ENCODE measurements around the gene ATP6V0E2. TPM values are rescaled to one million over a fixed set of nuclear protein-coding genes. Genes with fewer than 3 reads are reported as not detected.

Gene ATP6V0E2
- total RNA-seq, 2 experiments from 2014 or later = 31.8 to 32.4 TPM

DNA sequence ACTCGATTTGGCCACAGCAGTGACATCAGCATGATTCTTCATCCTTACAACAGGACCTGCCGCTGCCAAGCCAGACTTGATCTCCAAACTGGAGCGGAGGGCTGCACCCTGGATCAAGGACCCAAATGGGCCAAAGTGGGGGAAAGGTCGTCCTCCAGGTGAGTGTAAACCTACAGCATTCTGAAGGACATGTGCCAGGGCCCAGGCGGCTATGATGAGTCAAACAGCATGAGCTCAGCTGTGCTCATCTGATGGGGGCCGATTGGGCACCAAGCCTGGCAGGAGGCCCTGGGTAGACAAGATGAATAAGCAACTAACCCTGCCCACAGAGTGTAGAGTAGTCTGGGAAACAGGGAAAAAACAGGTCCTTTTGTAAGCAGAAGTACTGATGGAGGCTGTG is 14.4 kb upstream of the ATP6V0E2 start:
- Mint-ChIP-seq H3K9me3 (no peaks in the 10 kb centered on the region), H3K27ac (no peak overlapping the region), H3K4me3 (no peak overlapping the region), H3K36me3 (ENCODE audit: low read depth) (peaks cover 18% of the 10 kb centered on the region), H3K4me1 (ENCODE audit: low read depth) (peaks cover 58% of the 10 kb centered on the region), H3K27me3 (ENCODE audit: low read depth) (no peaks in the 10 kb centered on the region)
- DNase-seq = no peak
- CTCF ChIA-PET = no interaction called here
- intact Hi-C loops (cut with micrococcal nuclease) = no loop called here

DNA sequence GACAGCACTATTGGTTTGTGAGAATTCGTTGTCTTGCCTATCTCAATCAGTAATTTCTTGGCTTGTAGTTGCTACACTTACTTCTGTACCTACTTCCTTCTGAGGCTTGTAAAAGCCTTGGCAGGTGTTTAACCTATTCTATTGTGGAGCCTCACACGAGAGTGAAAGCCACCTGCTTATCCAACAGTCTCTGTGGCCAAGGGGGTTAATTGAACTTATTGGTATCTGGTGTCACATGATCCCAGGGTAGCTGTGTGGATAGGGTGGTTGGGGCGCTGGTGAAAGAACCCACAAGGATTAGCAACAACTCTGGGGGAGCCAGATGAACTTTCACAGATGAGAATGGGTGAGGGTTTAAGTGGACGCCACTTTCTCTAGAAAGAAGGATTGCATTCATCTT is 13.9 kb upstream of the ATP6V0E2 start:
- DNase-seq = no peak
- Mint-ChIP-seq H3K27ac (no peak overlapping the region), H3K9me3 (no peaks in the 10 kb centered on the region), H3K36me3 (ENCODE audit: low read depth) (peaks cover 19% of the 10 kb centered on the region), H3K27me3 (ENCODE audit: low read depth) (no peaks in the 10 kb centered on the region), H3K4me1 (ENCODE audit: low read depth) (peaks cover 57% of the 10 kb centered on the region), H3K4me3 (no peak overlapping the region)
- intact Hi-C loops (cut with micrococcal nuclease) = no loop called here
- CTCF ChIA-PET = no interaction called here

DNA sequence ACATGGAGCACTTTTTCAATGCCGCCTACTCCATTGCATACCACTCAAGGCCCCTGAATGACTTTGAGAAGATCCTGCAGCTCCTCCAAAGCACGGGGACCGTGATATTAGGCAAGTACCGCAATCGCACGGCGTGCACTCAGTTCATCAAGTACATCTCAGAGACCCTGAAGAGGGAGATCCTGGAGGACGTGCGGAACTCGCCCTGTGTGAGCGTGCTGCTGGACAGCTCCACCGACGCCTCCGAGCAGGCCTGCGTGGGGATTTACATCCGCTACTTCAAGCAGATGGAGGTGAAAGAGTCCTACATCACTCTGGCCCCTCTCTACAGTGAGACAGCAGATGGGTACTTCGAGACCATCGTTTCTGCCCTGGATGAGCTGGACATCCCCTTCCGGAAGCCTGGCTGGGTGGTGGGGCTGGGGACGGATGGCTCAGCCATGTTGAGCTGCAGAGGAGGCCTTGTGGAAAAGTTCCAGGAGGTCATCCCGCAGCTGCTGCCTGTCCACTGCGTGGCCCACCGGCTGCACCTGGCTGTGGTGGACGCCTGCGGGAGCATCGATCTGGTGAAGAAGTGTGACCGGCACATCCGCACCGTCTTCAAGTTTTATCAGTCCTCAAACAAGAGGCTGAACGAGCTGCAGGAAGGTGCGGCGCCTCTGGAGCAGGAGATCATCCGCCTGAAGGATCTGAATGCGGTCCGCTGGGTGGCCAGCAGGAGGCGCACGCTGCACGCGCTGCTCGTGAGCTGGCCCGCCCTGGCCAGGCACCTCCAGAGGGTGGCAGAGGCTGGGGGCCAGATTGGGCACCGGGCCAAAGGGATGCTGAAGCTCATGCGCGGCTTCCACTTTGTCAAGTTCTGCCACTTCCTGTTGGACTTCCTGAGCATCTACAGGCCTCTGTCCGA is 12.7 kb upstream of the ATP6V0E2 start:
- Mint-ChIP-seq H3K27ac (no peak overlapping the region), H3K4me3 (no peak overlapping the region), H3K27me3 (ENCODE audit: low read depth) (no peaks in the 10 kb centered on the region), H3K36me3 (ENCODE audit: low read depth) (peaks cover 22% of the 10 kb centered on the region), H3K4me1 (ENCODE audit: low read depth) (peaks cover 57% of the 10 kb centered on the region), H3K9me3 (no peaks in the 10 kb centered on the region)
- DNase-seq = no peak
- CTCF ChIA-PET = interaction anchor here (1.1 to 2.1 kb wide), 5 partner anchors 9 to 22 kb away, joined by 3 to 12 read pairs (median 5); no protein-coding TSS in a partner anchor
- intact Hi-C loops (cut with micrococcal nuclease) = no loop called here

DNA sequence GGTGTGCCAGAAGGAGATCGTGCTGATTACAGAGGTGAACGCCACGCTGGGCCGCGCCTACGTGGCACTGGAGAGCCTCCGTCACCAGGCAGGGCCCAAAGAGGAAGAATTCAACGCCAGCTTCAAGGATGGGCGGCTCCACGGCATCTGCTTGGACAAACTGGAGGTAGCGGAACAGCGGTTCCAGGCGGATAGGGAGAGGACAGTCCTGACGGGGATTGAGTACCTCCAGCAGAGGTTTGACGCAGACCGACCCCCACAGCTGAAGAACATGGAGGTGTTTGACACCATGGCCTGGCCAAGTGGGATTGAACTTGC is 12.1 kb upstream of the ATP6V0E2 start:
- CTCF ChIA-PET = interaction anchor here (1.1 to 2.1 kb wide), 5 partner anchors 8 to 22 kb away, joined by 3 to 12 read pairs (median 5); no protein-coding TSS in a partner anchor
- no peak for DNase-seq
- no peak overlapping the region for H3K4me3 Mint-ChIP-seq
- H3K4me1 Mint-ChIP-seq (ENCODE audit: low read depth) = peaks cover 57% of the 10 kb centered on the region
- no peaks in the 10 kb centered on the region for H3K9me3 Mint-ChIP-seq
- intact Hi-C loops (cut with micrococcal nuclease) = no loop called here
- no peak overlapping the region for H3K27ac Mint-ChIP-seq
- H3K27me3 Mint-ChIP-seq (ENCODE audit: low read depth) = no peaks in the 10 kb centered on the region
- H3K36me3 Mint-ChIP-seq (ENCODE audit: low read depth) = peaks cover 18% of the 10 kb centered on the region

DNA sequence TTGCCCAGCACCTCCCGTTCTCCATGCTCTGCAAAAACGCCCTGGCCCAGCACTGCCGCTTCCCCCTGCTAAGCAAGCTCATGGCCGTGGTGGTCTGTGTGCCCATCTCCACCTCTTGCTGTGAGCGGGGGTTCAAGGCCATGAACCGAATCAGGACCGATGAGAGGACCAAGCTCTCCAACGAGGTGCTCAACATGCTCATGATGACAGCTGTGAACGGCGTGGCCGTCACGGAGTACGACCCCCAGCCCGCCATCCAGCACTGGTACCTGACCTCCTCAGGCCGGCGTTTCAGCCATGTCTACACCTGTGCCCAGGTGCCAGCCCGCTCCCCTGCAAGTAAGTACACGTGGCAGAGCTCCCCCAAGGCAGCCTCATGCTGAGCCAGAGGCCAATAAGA is 11.6 kb upstream of the ATP6V0E2 start:
- Mint-ChIP-seq H3K4me1 (ENCODE audit: low read depth) (peaks cover 58% of the 10 kb centered on the region), H3K4me3 (no peak overlapping the region), H3K36me3 (ENCODE audit: low read depth) (peaks cover 18% of the 10 kb centered on the region), H3K27ac (no peak overlapping the region), H3K27me3 (ENCODE audit: low read depth) (no peaks in the 10 kb centered on the region), H3K9me3 (no peaks in the 10 kb centered on the region)
- CTCF ChIA-PET = interaction anchor here (0.8 to 2.1 kb wide), 3 partner anchors 9 to 23 kb away, joined by 4 to 12 read pairs (median 4); no protein-coding TSS in a partner anchor
- intact Hi-C loops (cut with micrococcal nuclease) = no loop called here
- DNase-seq = no peak

DNA sequence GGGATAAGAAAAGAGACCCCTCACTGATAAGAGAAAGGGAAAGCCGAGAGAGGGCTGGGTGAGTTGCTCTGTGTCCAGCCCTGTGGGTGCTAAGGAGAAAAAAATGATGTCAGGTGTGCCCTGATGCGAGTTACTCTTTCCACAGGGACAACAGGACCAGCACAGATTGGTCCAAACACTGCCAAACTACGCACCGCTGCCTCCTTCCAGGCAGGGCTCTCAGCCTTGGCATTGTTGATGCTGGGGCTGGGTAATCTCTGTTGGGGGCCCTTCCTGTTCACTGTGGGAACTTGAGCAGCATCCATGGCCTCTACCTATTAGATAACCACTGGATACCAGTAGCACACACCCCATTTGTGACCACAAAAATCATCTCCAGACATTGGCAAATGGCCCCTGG is 10.3 kb upstream of the ATP6V0E2 start:
- no peaks in the 10 kb centered on the region for H3K9me3 Mint-ChIP-seq
- no peaks in the 10 kb centered on the region for H3K27me3 Mint-ChIP-seq (ENCODE audit: low read depth)
- intact Hi-C loops (cut with micrococcal nuclease) = no loop called here
- CTCF ChIA-PET = no interaction called here
- no peak overlapping the region for H3K4me3 Mint-ChIP-seq
- peaks cover 20% of the 10 kb centered on the region for H3K36me3 Mint-ChIP-seq (ENCODE audit: low read depth)
- peaks cover 63% of the 10 kb centered on the region for H3K4me1 Mint-ChIP-seq (ENCODE audit: low read depth)
- no peak overlapping the region for H3K27ac Mint-ChIP-seq
- DNase-seq = no peak

DNA sequence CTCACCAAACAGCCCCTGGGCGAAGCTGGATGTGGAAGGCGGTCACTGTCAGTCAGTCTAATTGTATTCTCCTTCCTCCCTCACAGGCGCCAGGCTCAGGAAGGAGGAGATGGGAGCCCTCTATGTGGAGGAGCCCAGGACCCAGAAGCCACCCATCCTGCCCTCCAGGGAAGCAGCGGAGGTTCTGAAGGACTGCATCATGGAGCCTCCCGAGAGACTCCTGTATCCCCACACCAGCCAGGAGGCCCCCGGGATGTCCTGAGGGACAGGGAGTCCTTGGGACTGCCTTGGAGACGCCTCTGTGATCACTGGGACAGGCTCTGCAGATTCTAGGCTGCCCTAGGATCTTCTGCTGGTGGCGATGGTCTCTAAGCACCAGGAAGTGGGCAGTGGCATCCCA is 9.7 kb upstream of the ATP6V0E2 start:
- no peak for DNase-seq
- Mint-ChIP-seq H3K27ac (peak overlapping the region; percentile 69), H3K4me3 (no peak overlapping the region), H3K4me1 (ENCODE audit: low read depth) (peaks cover 68% of the 10 kb centered on the region), H3K27me3 (ENCODE audit: low read depth) (no peaks in the 10 kb centered on the region), H3K36me3 (ENCODE audit: low read depth) (peaks cover 23% of the 10 kb centered on the region), H3K9me3 (no peaks in the 10 kb centered on the region)
- CTCF ChIA-PET = interaction anchor here (1.2 to 1.3 kb wide), 2 partner anchors 22 to 63 kb away, joined by 3 to 4 read pairs; no protein-coding TSS in a partner anchor
- intact Hi-C loops (cut with micrococcal nuclease) = loop anchor here (2.0 kb wide), 1 partner anchor 91 kb away; the partner anchor contains the start of gene ZNF467

DNA sequence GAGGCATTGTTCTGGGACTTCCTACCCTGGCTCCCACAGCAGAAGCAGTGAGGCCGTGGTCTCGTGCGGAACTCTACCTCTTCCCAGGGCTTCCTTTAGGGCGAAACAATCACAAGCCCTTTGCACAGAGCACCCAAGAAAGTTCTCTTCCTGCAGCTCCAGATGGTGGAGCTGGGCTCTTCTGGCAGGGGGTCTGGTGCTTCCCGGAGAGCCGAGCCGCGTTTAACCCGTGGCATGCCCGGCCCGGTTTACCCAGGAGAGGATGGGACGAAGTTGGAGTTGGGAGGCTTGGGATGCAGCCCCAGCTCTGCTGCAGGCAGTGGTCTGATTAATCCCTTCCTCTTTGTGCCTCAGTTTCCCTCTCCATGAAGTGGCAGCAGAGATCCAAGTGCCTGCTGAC is 9.0 kb upstream of the ATP6V0E2 start:
- Mint-ChIP-seq H3K9me3 (no peaks in the 10 kb centered on the region), H3K36me3 (ENCODE audit: low read depth) (peaks cover 28% of the 10 kb centered on the region), H3K27ac (peak overlapping the region; percentile 93), H3K27me3 (ENCODE audit: low read depth) (no peaks in the 10 kb centered on the region), H3K4me3 (no peak overlapping the region), H3K4me1 (ENCODE audit: low read depth) (peaks cover 73% of the 10 kb centered on the region)
- intact Hi-C loops (cut with micrococcal nuclease) = loop anchor here (1.0 to 2.0 kb wide), 2 partner anchors 9 to 92 kb away; partner anchors contain the start of genes ATP6V0E2 and ZNF467
- no peak for DNase-seq
- CTCF ChIA-PET = interaction anchor here (0.8 to 1.5 kb wide), 5 partner anchors 10 to 64 kb away, joined by 3 to 4 read pairs (median 3); no protein-coding TSS in a partner anchor

DNA sequence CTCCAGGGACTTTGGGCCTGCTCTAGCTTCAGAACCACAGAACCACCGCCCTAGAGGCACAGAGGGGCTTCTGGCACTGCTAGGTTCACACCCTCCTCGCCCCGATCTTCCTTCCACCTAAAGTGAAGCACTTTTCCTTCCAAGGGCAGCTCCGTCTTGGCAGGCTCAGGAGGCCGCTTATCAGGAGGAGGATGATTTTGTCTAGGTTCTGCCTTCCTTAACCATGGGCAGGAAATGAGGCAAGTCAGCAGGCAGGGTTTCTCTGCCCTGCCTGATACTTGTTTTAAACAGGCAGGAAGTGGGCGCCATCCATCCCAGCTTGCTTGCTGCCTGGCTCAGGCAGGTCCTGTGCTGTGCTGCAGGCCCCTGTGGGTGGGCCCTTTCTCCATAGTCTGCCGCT is 8.3 kb upstream of the ATP6V0E2 start:
- peaks cover 23% of the 10 kb centered on the region for H3K36me3 Mint-ChIP-seq (ENCODE audit: low read depth)
- H3K4me1 Mint-ChIP-seq (ENCODE audit: low read depth) = peaks cover 77% of the 10 kb centered on the region
- H3K4me3 Mint-ChIP-seq = peak overlapping the region; percentile 39
- H3K27me3 Mint-ChIP-seq (ENCODE audit: low read depth) = no peaks in the 10 kb centered on the region
- CTCF ChIA-PET = interaction anchor here (0.8 to 1.5 kb wide), 4 partner anchors 11 to 65 kb away, joined by 3 to 4 read pairs (median 3); no protein-coding TSS in a partner anchor
- intact Hi-C loops (cut with micrococcal nuclease) = loop anchor here (1.0 to 2.0 kb wide), 2 partner anchors 8 to 93 kb away; partner anchors contain the start of genes ATP6V0E2 and ZNF467
- DNase-seq = peak; percentile 83
- H3K9me3 Mint-ChIP-seq = no peaks in the 10 kb centered on the region
- peak overlapping the region; percentile 93 for H3K27ac Mint-ChIP-seq

DNA sequence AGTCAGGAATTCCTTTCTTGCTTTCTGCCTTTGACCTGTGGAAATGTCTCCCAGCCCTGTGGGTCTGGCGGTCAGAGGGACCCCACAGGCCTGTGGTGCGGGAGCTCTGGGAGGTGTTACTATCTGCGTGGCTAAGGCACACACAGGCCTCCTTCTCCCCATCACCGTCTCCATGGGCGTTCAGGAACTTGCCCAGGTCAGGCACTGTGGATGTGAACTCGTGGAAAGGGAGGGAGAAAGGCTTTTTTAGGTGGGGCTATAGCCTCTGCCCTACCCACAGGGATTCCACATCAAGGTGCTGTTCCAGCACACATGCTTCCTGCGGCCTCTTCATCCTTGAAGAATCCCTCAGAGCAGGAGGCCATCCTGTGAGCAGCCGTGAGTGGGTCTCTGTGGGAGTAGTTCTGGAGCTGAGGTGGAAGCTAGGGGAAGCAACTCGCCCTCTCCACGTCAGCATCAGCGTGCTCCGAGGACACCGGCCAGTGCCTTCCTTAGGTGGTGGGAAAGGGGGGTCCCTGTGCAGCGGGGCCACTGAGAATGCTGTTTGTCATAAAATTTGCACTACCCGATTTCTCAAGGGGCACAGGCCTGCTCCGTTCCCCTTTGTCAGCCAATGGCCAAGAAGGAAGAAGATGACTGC is 7.5 kb upstream of the ATP6V0E2 start:
- DNase-seq = no peak
- peak overlapping the region; percentile 93 for H3K27ac Mint-ChIP-seq
- no peak overlapping the region for H3K4me3 Mint-ChIP-seq
- H3K4me1 Mint-ChIP-seq (ENCODE audit: low read depth) = peaks cover 82% of the 10 kb centered on the region
- CTCF ChIA-PET = interaction anchor here (1.5 kb wide), 1 partner anchor 16 kb away, joined by 3 read pairs; no protein-coding TSS in a partner anchor
- no peaks in the 10 kb centered on the region for H3K27me3 Mint-ChIP-seq (ENCODE audit: low read depth)
- H3K9me3 Mint-ChIP-seq = no peaks in the 10 kb centered on the region
- H3K36me3 Mint-ChIP-seq (ENCODE audit: low read depth) = peaks cover 20% of the 10 kb centered on the region
- intact Hi-C loops (cut with micrococcal nuclease) = no loop called here

DNA sequence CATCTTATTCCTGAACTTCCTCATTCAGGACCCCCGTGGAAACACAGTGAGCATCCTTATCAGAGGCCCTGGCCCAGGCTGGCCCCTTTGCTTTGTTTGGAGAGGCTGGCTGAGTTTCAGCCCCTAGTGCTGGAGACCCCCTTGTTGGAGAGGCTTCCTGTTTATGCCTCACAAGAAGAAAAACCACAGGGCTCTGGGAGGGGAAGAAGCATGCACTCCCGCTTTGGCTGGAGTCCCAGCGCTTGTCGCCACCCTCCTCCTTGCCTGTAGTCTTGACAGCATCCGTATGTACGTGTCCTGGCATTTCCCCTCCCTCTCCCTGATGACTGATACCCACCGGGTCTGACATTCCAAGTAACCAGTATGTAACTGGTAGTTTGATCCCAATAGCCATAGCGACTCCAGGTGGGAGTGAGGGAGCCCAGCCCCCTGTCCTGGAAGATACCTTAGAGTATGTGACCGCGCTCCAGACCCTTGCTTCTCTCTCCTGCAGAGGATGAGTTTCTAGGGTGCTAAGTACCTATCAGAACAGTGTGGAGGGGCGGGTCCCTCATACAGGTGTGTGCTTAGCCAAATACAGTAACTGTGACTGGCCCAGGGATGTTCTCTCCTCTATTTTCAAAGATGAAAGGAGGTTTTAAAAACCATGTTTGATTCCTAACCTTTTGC is 6.9 kb upstream of the ATP6V0E2 start:
- no peaks in the 10 kb centered on the region for H3K9me3 Mint-ChIP-seq
- CTCF ChIA-PET = interaction anchor here (0.8 to 1.3 kb wide), 4 partner anchors 12 to 17 kb away, joined by 3 to 4 read pairs (median 3); no protein-coding TSS in a partner anchor
- H3K4me3 Mint-ChIP-seq = no peak overlapping the region
- peak overlapping the region; percentile 93 for H3K27ac Mint-ChIP-seq
- peaks cover 20% of the 10 kb centered on the region for H3K36me3 Mint-ChIP-seq (ENCODE audit: low read depth)
- no peaks in the 10 kb centered on the region for H3K27me3 Mint-ChIP-seq (ENCODE audit: low read depth)
- DNase-seq = peak; percentile 59
- peaks cover 86% of the 10 kb centered on the region for H3K4me1 Mint-ChIP-seq (ENCODE audit: low read depth)
- intact Hi-C loops (cut with micrococcal nuclease) = no loop called here

Measured in activated naive CD4-positive, alpha-beta T cell treated with anti-CD3 and anti-CD28 coated beads for 36 hours (primary cell).